HG03066 (cell line): ENCODE data around the gene NOL8.

Experiments used
- ATAC-seq: cut with Tn5 transposase; IDR thresholded peaks from one replicate; pipeline ENCODE4 v1.9.1; 2021; ENCODE audit warnings: low read depth; ENCODE audit not compliant: unreplicated experiment

The NOL8 gene

GRCh38 chr9:92270511-92270910, 54.6 kb downstream of the NOL8 start:
- ATAC-seq: no peak

GRCh38 chr9:92266486-92266885, 58.7 kb downstream of the NOL8 start:
- no peak for ATAC-seq

GRCh38 chr9:92265154-92265553, 60.0 kb downstream of the NOL8 start:
- ATAC-seq: no peak

GRCh38 chr9:92263131-92263530, 62.0 kb downstream of the NOL8 start:
- ATAC-seq: no peak

- ATAC-seq: no peak
These were observed 67.8 kb downstream of the NOL8 start for GRCh38 chr9:92257327-92257726.

GRCh38 chr9:92254381-92255337, 70.5 kb downstream of the NOL8 start:
- no peak for ATAC-seq

GRCh38 chr9:92253656-92254055, 71.5 kb downstream of the NOL8 start:
- ATAC-seq: no peak

- ATAC-seq: no peak
These were observed 77.2 kb downstream of the NOL8 start for GRCh38 chr9:92247981-92248380.
